Esophagus muscularis mucosa (tissue), 4 donors: ENCODE measurements around the gene DUSP16. TPM values are rescaled to one million over a fixed set of nuclear protein-coding genes. Genes with fewer than 3 reads are reported as not detected.
A peak's percentile ranks its signal among the peaks of the same experiment; 100 is the strongest.

ENCODE experiments used
- DNase-seq: peaks from one replicate; pipeline ENCODE4 v3.0.0-alpha.2; 2017; ENCODE audit errors: extremely low spot score
- H3K27ac ChIP-seq, 4 donors: fragments of 200-600 bp; sonication (generic); replicated peaks in 1 of 4; 1 replicate in 3 of 4; 2 replicates in 1 of 4; pipeline ENCODE4 v1.5.1; 2016 to 2019; ENCODE audit warnings: mild to moderate bottlenecking in 1 of 4
- H3K27me3 ChIP-seq, 4 donors: fragments of 200-600 bp; sonication (generic); one replicate each; pipeline versions ENCODE4 v1.5.1 to v1.6.0; 2016 to 2019
- H3K36me3 ChIP-seq, 4 donors: fragments of 200-600 bp; sonication (generic); one replicate each; pipeline ENCODE4 v1.5.1; 2016 to 2019
- H3K4me1 ChIP-seq, 4 donors: fragments of 200-600 bp; sonication (generic); one replicate each; pipeline ENCODE4 v1.5.1; 2016 to 2019
- H3K4me3 ChIP-seq, 4 donors: fragments of 200-600 bp; sonication (generic); 1 replicate in 2 of 4; 2 replicates in 2 of 4; pipeline ENCODE4 v1.5.1; 2016 to 2019; ENCODE audit warnings: mild to moderate bottlenecking in 4 of 4, moderate library complexity in 1 of 4
- H3K9me3 ChIP-seq, 4 donors: fragments of 200-600 bp; sonication (generic); 1 replicate in 3 of 4; 2 replicates in 1 of 4; pipeline ENCODE4 v1.5.1; 2016 to 2019
- CTCF ChIP-seq, 3 experiments: fragments of 200-600 bp in 2 of 3; fragments of 450-650 bp in 1 of 3; sonication (generic) in 2 of 3; IDR thresholded peaks; one replicate each; pipeline ENCODE4 v1.5.1; 2017 to 2019; ENCODE audit warnings: antibody characterized with exemption in 3 of 3, mild to moderate bottlenecking in 2 of 3, moderate library complexity in 1 of 3
- EP300 ChIP-seq: sonication (generic); formaldehyde crosslinking; IDR thresholded peaks from one replicate; pipeline ENCODE4 v1.6.1; 2017; ENCODE audit warnings: antibody characterized with exemption
- POLR2A ChIP-seq: fragments of 450-650 bp; IDR thresholded peaks from one replicate; pipeline ENCODE4 v1.6.1; 2017; ENCODE audit warnings: antibody characterized with exemption, moderate library complexity, mild to moderate bottlenecking, low read depth
- POLR2AphosphoS5 ChIP-seq, 2 donors: sonication (generic); formaldehyde crosslinking; IDR thresholded peaks; one replicate each; pipeline ENCODE4 v1.6.1; 2017; ENCODE audit warnings: antibody characterized with exemption in 2 of 2
- WGBS: methylation state at CpG from one replicate; pipeline ENCODE4 v1.1.5; 2018; 5-methylcytosine and 5-hydroxymethylcytosine counted together
- intact Hi-C: fragments of 100-400 bp; cut with DNase I; formaldehyde crosslinking; loops from one replicate; pipeline ENCODE4 v1.15.1; 2023
- total RNA-seq, 4 donors: library from RNA; depleted of rRNA; stranded (reverse); fragments of >200 nt; gene quantifications; one replicate each; pipeline versions ENCODE4 v1.1.0 to v1.2.1, GENCODE V29; 2016

Gene DUSP16
- total RNA-seq, 4 donors from 2014 or later, result 10.0 to 17.0 (median 13.9) TPM

DNA sequence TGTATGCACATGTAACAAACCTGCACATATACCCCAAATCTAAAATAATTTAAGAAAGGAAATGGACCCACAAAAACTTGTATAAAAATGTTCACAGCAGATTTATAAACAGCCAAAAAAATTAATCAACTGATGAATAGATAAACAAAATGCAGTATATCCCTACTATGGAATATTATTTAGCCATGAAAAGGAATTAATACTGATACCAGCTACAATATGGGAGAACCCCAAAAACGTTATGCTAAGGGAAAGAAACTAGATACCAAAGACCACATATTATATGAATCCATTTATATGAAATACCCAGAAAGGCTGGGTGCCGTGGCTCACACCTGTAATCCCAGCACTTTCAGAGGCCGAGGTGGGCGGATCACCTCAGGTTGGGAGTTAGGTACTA lies 20.9 kb downstream of the DUSP16 start:
- TF ChIP-seq POLR2A, result no peak
- TF ChIP-seq CTCF (IDR thresholded peaks at IDR 0.05), result no peak
- no peak for TF ChIP-seq EP300
- no peak for TF ChIP-seq POLR2AphosphoS5 (IDR thresholded peaks at IDR 0.05)
- 92% methylated on average over 4 of the region's 4 CpGs for WGBS
- Histone ChIP-seq H3K9me3 (no peaks in the 10 kb centered on the region), H3K4me3 (no peak overlapping the region), H3K27ac (no peak overlapping the region), H3K27me3 (no peaks in the 10 kb centered on the region), H3K36me3 (no peaks in the 10 kb centered on the region), H3K4me1 (peaks cover 5 to 28% (median 12%) of the 10 kb centered on the region in 4 donors)
- DNase-seq, result no peak
- intact Hi-C loops, result no loop called here

DNA sequence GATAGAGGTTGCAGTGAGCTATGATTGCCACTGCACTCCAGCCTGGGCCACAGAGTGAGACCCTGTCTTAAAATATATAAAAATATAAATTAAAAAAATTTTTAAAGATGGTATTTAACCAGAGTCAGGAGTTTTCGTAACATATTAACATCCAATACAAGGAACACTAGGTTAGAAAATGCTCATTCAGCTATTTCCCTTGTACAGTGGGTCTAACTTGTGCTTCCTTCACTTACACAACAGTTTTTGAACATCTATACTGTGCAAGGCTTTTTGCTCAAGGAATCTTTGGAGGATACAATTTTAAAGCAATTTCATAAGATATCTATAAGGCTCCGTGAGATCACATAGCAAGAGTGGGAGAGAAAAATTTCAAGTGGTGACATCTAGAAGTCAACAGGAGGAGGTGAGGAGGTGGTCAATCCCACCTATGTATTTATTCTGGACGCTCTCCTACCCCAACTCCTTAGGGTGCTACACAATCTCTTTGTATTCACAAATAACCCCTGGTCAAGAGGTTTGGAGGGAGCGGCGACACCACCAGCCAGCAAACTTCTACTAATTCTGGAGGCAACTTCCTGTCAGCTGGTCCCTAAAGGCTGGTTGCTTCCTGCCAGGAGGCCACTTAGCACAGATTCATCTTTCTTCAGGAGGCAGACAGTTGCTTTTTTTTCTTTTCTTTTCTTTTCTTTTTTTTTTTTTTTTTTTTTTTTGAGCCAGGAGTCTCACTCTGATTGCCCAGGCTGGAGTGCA lies 22.2 kb downstream of the DUSP16 start:
- Histone ChIP-seq H3K4me1 (peaks cover 5 to 28% (median 12%) of the 10 kb centered on the region in 4 donors), H3K4me3 (no peak overlapping the region), H3K27ac (no peak overlapping the region), H3K9me3 (no peaks in the 10 kb centered on the region), H3K36me3 (no peaks in the 10 kb centered on the region), H3K27me3 (no peaks in the 10 kb centered on the region)
- intact Hi-C loops, result no loop called here
- DNase-seq, result no peak
- WGBS, result 84% methylated on average over 5 of the region's 5 CpGs
- TF ChIP-seq EP300 (no peak), CTCF (IDR thresholded peaks at IDR 0.05) (no peak), POLR2A (no peak), POLR2AphosphoS5 (IDR thresholded peaks at IDR 0.05) (no peak)

GRCh38 chr12:12539028-12539810 lies 23.4 kb downstream of the DUSP16 start:
- TF ChIP-seq CTCF (IDR thresholded peaks at IDR 0.05) (no peak), POLR2A (no peak), POLR2AphosphoS5 (IDR thresholded peaks at IDR 0.05) (no peak), EP300 (no peak)
- H3K27me3 ChIP-seq, result no peaks in the 10 kb centered on the region
- intact Hi-C loops, result no loop called here
- H3K36me3 ChIP-seq, result no peaks in the 10 kb centered on the region
- no peaks in the 10 kb centered on the region for H3K9me3 ChIP-seq
- 46% methylated on average over 7 of the region's 7 CpGs for WGBS
- H3K27ac ChIP-seq, result peak overlapping the region in 1 of 4 donors; percentile 8
- H3K4me1 ChIP-seq, result peaks cover 11 to 32% (median 14%) of the 10 kb centered on the region in 4 donors
- no peak for DNase-seq
- no peak overlapping the region for H3K4me3 ChIP-seq

GRCh38 chr12:12538535-12538934 lies 24.1 kb downstream of the DUSP16 start:
- 75% methylated on average over 3 of the region's 3 CpGs for WGBS
- no peaks in the 10 kb centered on the region for H3K27me3 ChIP-seq
- peak overlapping the region in 1 of 4 donors; percentile 8 for H3K27ac ChIP-seq
- TF ChIP-seq CTCF (IDR thresholded peaks at IDR 0.05), result no peak
- H3K36me3 ChIP-seq, result no peaks in the 10 kb centered on the region
- H3K9me3 ChIP-seq, result no peaks in the 10 kb centered on the region
- intact Hi-C loops, result no loop called here
- no peak overlapping the region for H3K4me3 ChIP-seq
- no peak for DNase-seq
- H3K4me1 ChIP-seq, result peaks cover 18 to 39% (median 21%) of the 10 kb centered on the region in 4 donors
